PC-9 (cell line): Measurements from ENCODE around the gene SHE. TPM values are rescaled to one million over a fixed set of nuclear protein-coding genes. Genes with fewer than 3 reads are reported as not detected.
"Not testable (repeated sequence)": the region's sequence is repeated elsewhere in the genome, so short reads cannot be mapped to it uniquely, and the experiment has no call there.

Source experiments
- BruUV-seq: library from RNA; stranded (reverse); fragments of 400-500 nt; replicated peaks from 2 replicates; lab custom pipeline; 2021; lab: Mats Ljungman, UMichigan
- CTCF ChIA-PET: fragments of 300-600 bp; sonication (Branson Sonifier 250); formaldehyde crosslinking; loops from one replicate; lab custom pipeline; 2022; ENCODE audit warnings: antibody characterized with exemption; lab: Charles Lee
- POLR2A ChIA-PET: fragments of 300-600 bp; sonication (Branson Sonifier 250); formaldehyde crosslinking; loops from one replicate; lab custom pipeline; 2022; ENCODE audit warnings: antibody characterized with exemption; ENCODE audit not compliant: unreplicated experiment; lab: Charles Lee
- DNase-seq, 2 experiments: peaks; one replicate each; pipeline versions ENCODE4 v3.0.0 to v3.0.0-alpha.2; 2015 to 2022; ENCODE audit warnings: mixed read lengths in 1 of 2
- H2AFZ ChIP-seq: fragments of 200-600 bp; sonication (generic); 2 replicates; pipeline ENCODE4 v1.8.1; 2017; ENCODE audit warnings: antibody characterized with exemption
- H3F3A ChIP-seq: fragments of 200-600 bp; sonication (generic); 2 replicates; pipeline ENCODE4 v1.8.1; 2017; ENCODE audit warnings: antibody characterized with exemption, mild to moderate bottlenecking, low read depth; ENCODE audit not compliant: insufficient read depth
- H3K27ac ChIP-seq: fragments of 200-600 bp; sonication (generic); 2 replicates; pipeline ENCODE4 v1.6.1; 2016; ENCODE audit warnings: mixed run types
- H3K27me3 ChIP-seq: fragments of 200-600 bp; sonication (generic); 2 replicates; pipeline ENCODE4 v1.6.1; 2016; ENCODE audit warnings: low read depth, mixed run types; ENCODE audit not compliant: insufficient read depth
- H3K36me3 ChIP-seq: fragments of 200-600 bp; sonication (generic); 2 replicates; pipeline ENCODE4 v1.6.1; 2016; ENCODE audit warnings: low read depth, mixed run types
- H3K4me1 ChIP-seq: fragments of 200-600 bp; sonication (generic); replicated peaks from 2 replicates; pipeline ENCODE4 v1.6.1; 2016; ENCODE audit warnings: mixed run types; ENCODE audit not compliant: insufficient read depth
- H3K4me2 ChIP-seq: fragments of 200-600 bp; sonication (generic); 2 replicates; pipeline ENCODE4 v1.6.1; 2017; ENCODE audit warnings: mixed run types
- H3K4me3 ChIP-seq: fragments of 200-600 bp; sonication (generic); 2 replicates; pipeline ENCODE4 v1.6.1; 2016; ENCODE audit warnings: mixed run types
- H3K79me2 ChIP-seq: fragments of 200-600 bp; sonication (generic); 2 replicates; pipeline ENCODE4 v1.6.1; 2017; ENCODE audit warnings: low read depth, mixed run types
- H3K9me2 ChIP-seq: fragments of 200-600 bp; sonication (generic); 2 replicates; pipeline ENCODE4 v1.8.1; 2017; ENCODE audit warnings: mild to moderate bottlenecking; ENCODE audit not compliant: insufficient read depth
- H3K9me3 ChIP-seq: fragments of 200-600 bp; sonication (generic); 2 replicates; pipeline ENCODE4 v1.8.1; 2016; ENCODE audit warnings: low read depth; ENCODE audit not compliant: insufficient read depth
- H4K20me1 ChIP-seq: fragments of 200-600 bp; sonication (generic); 2 replicates; pipeline ENCODE4 v1.8.1; 2017; ENCODE audit not compliant: insufficient read depth
- CTCF ChIP-seq: fragments of 200-600 bp; sonication (generic); conservative IDR thresholded peaks from 2 replicates; pipeline ENCODE4 v1.6.1; 2017; ENCODE audit warnings: mixed run types, antibody characterized with exemption, mild to moderate bottlenecking, moderate library complexity
- EZH2 ChIP-seq: fragments of 200-600 bp; sonication (generic); IDR thresholded peaks from 2 replicates; pipeline ENCODE4 v1.8.0; 2017; ENCODE audit warnings: antibody characterized with exemption, low read depth
- intact Hi-C: fragments of 100-400 bp; cut with micrococcal nuclease; formaldehyde crosslinking; loops from one replicate; pipeline ENCODE4 v1.10.0; 2022; ENCODE audit not compliant: unreplicated experiment
- total RNA-seq: library from RNA; stranded (reverse); gene quantifications from 2 replicates; pipeline ENCODE4 v1.2.3, GENCODE V29; 2021

The SHE gene
- total RNA-seq, 1 experiment from 2014 or later = not detected

DNA sequence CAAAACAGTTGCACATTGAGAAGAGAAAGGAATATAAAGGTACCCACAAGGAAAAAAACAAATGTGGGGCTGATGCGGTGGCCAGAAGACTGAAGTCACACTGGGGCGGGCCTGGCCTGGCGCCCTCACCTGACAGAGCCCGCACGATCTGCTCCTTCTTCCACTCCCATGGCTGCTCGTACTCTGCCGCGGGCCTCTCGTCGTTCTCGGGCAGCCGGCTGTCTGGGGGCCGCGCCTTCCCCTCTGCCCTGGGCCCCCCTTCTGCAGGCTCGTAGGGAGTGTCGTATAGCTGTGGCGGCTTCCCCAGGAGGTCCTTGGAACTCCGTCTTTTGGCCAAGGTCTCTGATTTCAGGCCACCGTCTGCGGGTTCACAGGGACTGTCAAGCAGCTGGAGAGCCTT lies 13.3 kb downstream of the SHE start:
- BruUV-seq = no TSS peak
- intact Hi-C loops = loop anchor here (10.0 kb wide), 1 partner anchor 386 kb away; the partner anchor contains the start of gene KCNN3
- no peak overlapping the region for H3K27ac ChIP-seq
- no peak overlapping the region for H3K4me2 ChIP-seq
- H3K36me3 ChIP-seq = no peaks in the 10 kb centered on the region
- H3K9me2 ChIP-seq = no peaks in the 10 kb centered on the region
- H3F3A ChIP-seq = peaks cover 14% of the 10 kb centered on the region; the same call in 1 of the 2 replicates
- H2AFZ ChIP-seq = no peak overlapping the region
- no peak overlapping the region for H3K4me3 ChIP-seq
- ChIA-PET POLR2A (no interaction called here), CTCF (interaction anchor here (0.6 to 0.7 kb wide), 3 partner anchors 8 to 720 kb away, joined by 6 to 13 read pairs (median 12); no protein-coding TSS in a partner anchor)
- H3K9me3 ChIP-seq = no peaks in the 10 kb centered on the region
- peaks cover 5% of the 10 kb centered on the region; the same call in 1 of the 2 replicates for H4K20me1 ChIP-seq
- no peak for TF ChIP-seq CTCF
- no peak for TF ChIP-seq EZH2
- DNase-seq = no peak
- H3K27me3 ChIP-seq = peaks cover 81% of the 10 kb centered on the region
- no peaks in the 10 kb centered on the region for H3K4me1 ChIP-seq
- H3K79me2 ChIP-seq = no peaks in the 10 kb centered on the region

DNA sequence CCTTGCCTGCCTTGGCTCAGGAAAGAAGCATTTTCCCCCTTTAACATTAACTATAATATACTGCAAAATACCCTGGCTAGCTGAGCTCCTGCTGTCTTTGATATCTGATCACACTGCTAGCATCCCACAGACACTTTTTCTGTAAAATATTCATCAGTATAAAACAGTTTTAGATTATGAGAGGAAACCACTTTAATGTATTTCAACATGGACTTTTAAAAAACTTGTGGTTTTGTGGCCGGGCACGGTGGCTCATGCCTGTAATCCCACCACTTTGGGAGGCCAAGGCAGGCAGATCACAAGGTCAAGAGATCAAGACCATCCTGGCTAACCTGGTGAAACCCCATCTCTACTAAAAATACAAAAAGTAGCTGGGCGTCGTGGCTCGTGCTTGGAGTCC lies 15.5 kb downstream of the SHE start:
- CTCF ChIA-PET, H4K20me1 ChIP-seq, H3K4me1 ChIP-seq, H2AFZ ChIP-seq, H3K4me2 ChIP-seq, DNase-seq, BruUV-seq, H3K9me2 ChIP-seq, POLR2A ChIA-PET, H3K27ac ChIP-seq, H3K79me2 ChIP-seq, H3K36me3 ChIP-seq, H3K9me3 ChIP-seq, H3K4me3 ChIP-seq: not testable (repeated sequence)
- Histone ChIP-seq H3F3A (peaks cover 15% of the 10 kb centered on the region; the same call in 1 of the 2 replicates), H3K27me3 (peaks cover 60% of the 10 kb centered on the region)
- intact Hi-C loops = loop anchor here (10.0 kb wide), 1 partner anchor 388 kb away; the partner anchor contains the start of gene KCNN3

DNA sequence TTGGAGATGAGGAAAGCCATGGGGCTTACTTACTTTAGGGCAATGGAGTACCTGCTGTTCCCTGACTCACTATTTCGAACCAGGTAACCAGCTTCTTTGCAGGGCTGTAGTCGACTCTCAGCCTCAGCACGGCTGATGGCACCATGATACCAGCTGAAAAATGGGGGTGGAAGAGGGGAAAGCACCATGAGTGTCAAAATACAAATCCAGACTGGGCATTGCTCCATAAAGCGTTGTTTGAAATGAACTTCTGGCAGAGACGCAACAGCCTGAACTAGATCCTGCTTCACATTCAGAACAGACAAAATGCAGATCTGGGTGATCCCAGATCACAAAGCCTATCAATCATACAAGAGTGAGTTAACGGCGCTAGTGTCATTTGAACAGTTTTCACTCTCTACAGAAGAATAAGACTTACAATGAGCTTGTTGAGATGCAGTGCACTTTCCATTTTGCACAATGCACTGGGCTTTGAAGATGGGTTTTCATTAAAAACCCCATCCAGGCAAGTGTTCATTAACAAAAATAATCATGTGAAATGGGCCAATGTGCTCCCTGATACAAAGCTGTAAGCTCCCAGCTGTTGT lies 16.2 kb downstream of the SHE start:
- Histone ChIP-seq H3K79me2 (no peaks in the 10 kb centered on the region), H3K27ac (no peak overlapping the region), H3K4me2 (no peak overlapping the region), H3K9me3 (no peaks in the 10 kb centered on the region), H3K4me1 (no peaks in the 10 kb centered on the region), H3K9me2 (no peaks in the 10 kb centered on the region), H3K36me3 (no peaks in the 10 kb centered on the region), H4K20me1 (no peaks in the 10 kb centered on the region), H3K27me3 (peaks cover 52% of the 10 kb centered on the region), H2AFZ (no peak overlapping the region), H3F3A (peaks cover 15% of the 10 kb centered on the region; the same call in 1 of the 2 replicates), H3K4me3 (no peak overlapping the region)
- ChIA-PET CTCF (interaction anchor here (0.6 kb wide), 1 partner anchor 606 kb away, joined by 5 read pairs; no protein-coding TSS in a partner anchor), POLR2A (interaction anchor here (0.5 kb wide), 1 partner anchor 23 kb away, joined by 4 read pairs; no protein-coding TSS in a partner anchor)
- DNase-seq = no peak
- intact Hi-C loops = loop anchor here (10.0 kb wide), 1 partner anchor 389 kb away; the partner anchor contains the start of gene KCNN3
- no TSS peak for BruUV-seq
- TF ChIP-seq CTCF = no peak
